Neural crest cell (in vitro differentiated cells): Measurements from ENCODE around the gene RPS19. TPM values are rescaled to one million over a fixed set of nuclear protein-coding genes. Genes with fewer than 3 reads are reported as not detected.

Experiments used
- DNase-seq: peaks from one replicate; pipeline ENCODE4 v3.0.0; 2021; ENCODE audit warnings: low read depth, mixed read lengths, low spot score
- H3K27ac Mint-ChIP-seq: one replicate; pipeline ENCODE4 v1.8.0; 2021; ENCODE audit warnings: mild to moderate bottlenecking, mixed read lengths; ENCODE audit not compliant: unreplicated experiment
- H3K27me3 Mint-ChIP-seq: 2 replicates; pipeline ENCODE4 v1.8.0; 2021; ENCODE audit warnings: low read depth, mild to moderate bottlenecking, mixed read lengths
- H3K36me3 Mint-ChIP-seq: 2 replicates; pipeline ENCODE4 v1.8.0; 2021; ENCODE audit warnings: low read depth, mild to moderate bottlenecking, mixed read lengths
- H3K4me1 Mint-ChIP-seq: 2 replicates; pipeline ENCODE4 v1.8.0; 2021; ENCODE audit warnings: mixed read lengths
- H3K4me3 Mint-ChIP-seq: one replicate; pipeline ENCODE4 v1.8.0; 2021; ENCODE audit warnings: mild to moderate bottlenecking, mixed read lengths
- H3K9me3 Mint-ChIP-seq: 2 replicates; pipeline ENCODE4 v1.8.0; 2021; ENCODE audit warnings: mixed read lengths
- CTCF ChIP-seq: fragments of 200-600 bp; sonication (generic); conservative IDR thresholded peaks from 2 replicates; pipeline ENCODE4 v1.5.0; 2021; ENCODE audit warnings: antibody characterized with exemption, mild to moderate bottlenecking
- total RNA-seq: library from RNA; stranded (reverse); gene quantifications from 2 replicates; pipeline ENCODE4 v1.2.1, GENCODE V29; 2021

The RPS19 gene
- total RNA-seq, 1 donor from 2014 or later = 2,613 TPM

- peaks cover 5% of the 10 kb centered on the region for H3K4me1 Mint-ChIP-seq
- peak within 1 kb of the TSS; percentile 44 for H3K4me3 Mint-ChIP-seq
- no peaks in the 10 kb centered on the region for H3K36me3 Mint-ChIP-seq
- peaks cover 27% of the 10 kb centered on the region for H3K27me3 Mint-ChIP-seq
- no peak within 1 kb of the TSS for H3K27ac Mint-ChIP-seq
- no peaks in the 10 kb centered on the region for H3K9me3 Mint-ChIP-seq
- TF ChIP-seq CTCF = no peak
- DNase-seq = no peak
Measured at GRCh38 chr19:41876847-41877832, 17.1 kb downstream of the RPS19 start, which contains the start of gene CD79A. Gene CD79A, plus strand, starts transcription at chr19:41877279. Its CDS starts 26 bp downstream, at chr19:41877305.

DNA sequence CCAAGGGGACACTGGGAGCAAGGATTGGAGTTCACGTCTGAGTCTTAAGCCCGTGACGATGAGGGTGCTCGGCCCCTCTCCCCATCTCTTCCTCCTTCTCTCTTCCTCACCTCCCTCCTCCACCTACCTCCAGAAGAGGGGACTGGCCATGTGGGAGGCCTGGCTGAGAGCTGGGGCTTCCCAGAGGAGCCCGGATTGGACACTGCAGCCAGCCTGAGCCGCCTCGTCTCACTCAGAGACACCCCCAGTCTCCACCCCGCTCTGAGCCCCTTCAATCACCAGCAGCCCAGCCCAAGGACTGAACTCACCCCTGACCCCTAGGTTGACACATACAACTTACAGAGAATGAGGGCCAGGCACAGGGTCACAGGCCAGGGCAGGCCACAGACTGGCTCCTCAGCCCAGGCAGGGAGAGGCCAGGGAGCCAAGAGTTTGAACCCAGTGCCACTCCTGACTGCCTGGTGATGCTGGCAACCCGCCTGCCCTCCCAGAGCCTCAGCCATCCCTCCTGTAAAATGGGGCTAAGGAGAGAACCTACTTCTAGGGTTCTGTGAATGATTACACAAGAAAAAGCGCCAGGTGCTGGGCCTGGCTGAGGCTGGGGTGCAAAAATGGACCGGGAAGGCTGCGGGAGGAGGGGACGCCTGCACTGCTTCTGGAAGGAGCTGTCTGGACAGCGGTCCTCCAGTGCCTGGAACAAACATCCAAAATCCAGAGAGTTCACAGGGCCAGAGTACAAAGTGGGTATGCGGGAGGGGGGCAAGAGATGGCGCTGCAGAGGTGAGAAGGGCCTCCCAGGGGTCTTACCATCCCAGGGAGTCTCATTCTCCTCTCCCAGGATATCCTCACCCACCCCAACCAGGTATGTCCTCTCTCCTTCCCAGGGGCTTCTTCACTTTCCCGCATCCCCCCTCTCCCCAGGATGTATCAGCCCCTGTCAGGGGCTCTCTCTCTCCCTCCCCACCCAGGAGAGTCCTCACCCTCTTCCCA is 18.2 kb downstream of the RPS19 start:
- peak overlapping the region; percentile 44 for H3K4me3 Mint-ChIP-seq
- H3K27me3 Mint-ChIP-seq = peaks cover 32% of the 10 kb centered on the region

GRCh38 chr19:41879080-41879479 is 19.0 kb downstream of the RPS19 start:
- Mint-ChIP-seq H3K4me1 (peaks cover 15% of the 10 kb centered on the region), H3K27me3 (peaks cover 37% of the 10 kb centered on the region)

More for the DNA sequence above, 18.2 kb downstream of the RPS19 start:
- Mint-ChIP-seq H3K36me3 (no peaks in the 10 kb centered on the region), H3K4me1 (peaks cover 10% of the 10 kb centered on the region), H3K9me3 (no peaks in the 10 kb centered on the region), H3K27ac (no peak overlapping the region)
- no peak for DNase-seq
- TF ChIP-seq CTCF = no peak

DNA sequence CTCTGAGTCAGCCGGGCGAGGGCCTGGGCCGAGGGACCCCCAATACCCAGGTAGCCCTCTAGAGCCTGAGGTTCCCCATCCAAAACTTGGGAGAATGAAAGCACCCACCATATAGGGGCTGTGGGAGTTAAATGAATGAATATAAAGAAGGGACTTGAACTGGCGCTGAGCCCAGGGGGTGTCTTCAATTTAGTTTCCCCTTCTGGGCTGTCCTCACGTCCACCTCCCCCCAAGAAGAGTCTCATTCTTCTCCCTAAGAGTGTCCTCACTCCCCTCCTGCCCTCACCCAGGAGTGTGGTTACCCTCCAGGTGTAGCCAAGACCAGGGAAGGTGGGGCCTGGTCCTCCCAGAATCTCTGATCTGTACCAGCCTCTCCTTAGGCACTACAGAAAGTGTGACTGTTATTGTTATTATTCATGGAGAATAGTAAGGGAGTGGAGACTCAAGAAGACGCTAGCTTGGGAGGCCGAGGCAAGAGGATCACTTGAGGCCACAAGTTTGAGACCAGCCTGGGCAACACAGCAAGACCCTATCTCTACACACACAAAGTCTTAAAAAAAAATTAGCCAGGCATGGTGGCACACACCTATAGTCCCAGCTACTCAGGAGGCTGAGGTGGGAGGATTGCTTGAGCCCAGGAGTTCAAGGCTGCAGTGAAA is 19.7 kb downstream of the RPS19 start:
- no peaks in the 10 kb centered on the region for H3K9me3 Mint-ChIP-seq

More at GRCh38 chr19:41879080-41879479, 19.0 kb downstream of the RPS19 start:
- TF ChIP-seq CTCF = no peak
- no peak for DNase-seq
- H3K9me3 Mint-ChIP-seq = no peaks in the 10 kb centered on the region
- H3K36me3 Mint-ChIP-seq = no peaks in the 10 kb centered on the region
- no peak overlapping the region for H3K27ac Mint-ChIP-seq
- no peak overlapping the region for H3K4me3 Mint-ChIP-seq

More for the DNA sequence above, 19.7 kb downstream of the RPS19 start:
- TF ChIP-seq CTCF = no peak
- Mint-ChIP-seq H3K27ac (no peak overlapping the region), H3K27me3 (peaks cover 37% of the 10 kb centered on the region), H3K36me3 (no peaks in the 10 kb centered on the region), H3K4me1 (peaks cover 18% of the 10 kb centered on the region), H3K4me3 (peak overlapping the region; percentile 76)
- no peak for DNase-seq
